ENCODE data around the gene SZRD1.

The SZRD1 gene

DNA sequence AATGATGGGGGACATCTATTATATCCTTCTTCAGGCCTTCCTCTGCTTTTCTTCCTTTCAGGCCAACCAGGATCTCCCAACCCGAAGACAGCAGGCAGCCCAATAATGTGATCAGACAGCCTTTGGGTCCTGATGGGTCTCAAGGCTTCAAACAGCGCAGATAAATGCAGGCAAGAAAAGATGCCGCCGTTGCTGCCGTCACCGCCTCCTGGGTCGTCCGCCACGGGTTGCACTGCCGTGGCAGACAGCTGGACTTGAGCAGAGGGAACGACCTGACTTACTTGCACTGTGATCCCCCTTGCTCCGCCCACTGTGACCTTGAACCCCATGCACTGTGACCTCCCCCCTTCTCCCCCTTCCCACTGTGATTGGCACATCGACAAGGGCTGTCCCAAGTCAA lies 27.9 kb downstream of the SZRD1 start:
- no peak for DNase-seq (ENCODE audit: low read depth in 2 of 2)

- DNase-seq (ENCODE audit: low read depth in 2 of 2) = no peak
Observed at GRCh38 chr1:16396591-16396990, 29.5 kb downstream of the SZRD1 start.

DNA sequence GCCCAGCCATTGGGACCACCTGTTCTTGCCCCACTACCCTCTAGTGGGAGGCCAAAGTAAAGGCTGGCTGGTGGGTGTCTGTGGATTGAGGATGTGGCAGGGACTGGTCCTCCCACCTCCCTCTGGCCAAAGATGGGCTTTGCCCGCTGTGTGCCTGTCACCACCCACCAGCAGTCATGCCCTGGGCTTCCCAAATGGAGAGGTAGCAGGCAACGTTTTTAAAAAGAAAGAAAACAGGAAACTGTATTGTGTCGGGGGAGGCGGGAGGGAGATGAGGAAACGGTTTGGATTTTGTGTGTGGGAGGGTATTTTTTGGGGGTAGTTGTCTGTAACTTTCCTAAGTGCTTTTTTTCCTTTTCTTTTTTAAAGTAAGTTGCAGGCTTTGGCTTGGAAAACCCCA lies 30.1 kb downstream of the SZRD1 start:
- DNase-seq (ENCODE audit: low read depth in 2 of 2) = no peak

- DNase-seq (ENCODE audit: low read depth in 2 of 2) = no peak
Observed at GRCh38 chr1:16398371-16398953, 31.4 kb downstream of the SZRD1 start.

DNA sequence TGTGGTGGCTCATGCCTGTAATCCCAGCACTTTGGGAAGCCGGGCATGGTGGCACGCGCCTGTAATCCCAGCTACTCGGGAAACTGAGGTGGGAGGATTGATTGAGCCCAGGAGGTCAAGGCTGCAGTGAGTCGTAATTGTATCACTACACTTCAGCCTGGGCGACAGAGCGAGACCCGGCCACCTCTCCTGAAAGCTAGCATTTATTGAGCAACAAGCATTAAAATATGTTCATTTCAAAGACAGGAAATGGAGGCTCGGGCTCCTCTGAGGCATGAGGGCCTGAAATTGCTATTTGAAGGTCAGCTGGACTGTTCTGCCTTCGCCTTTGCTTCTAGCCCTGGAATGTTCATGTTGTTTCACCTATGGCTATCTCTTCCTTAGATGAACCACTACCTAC lies 35.7 kb downstream of the SZRD1 start:
- DNase-seq (ENCODE audit: low read depth in 2 of 2) = no peak

GRCh38 chr1:16405441-16405840 lies 38.4 kb downstream of the SZRD1 start:
- DNase-seq (ENCODE audit: low read depth in 2 of 2) = no peak

- no peak for DNase-seq (ENCODE audit: low read depth in 2 of 2)
Observed at GRCh38 chr1:16406868-16407267, 39.8 kb downstream of the SZRD1 start.

- DNase-seq (ENCODE audit: low read depth in 2 of 2) = no peak
Observed at GRCh38 chr1:16409536-16410152, 42.6 kb downstream of the SZRD1 start.

GRCh38 chr1:16410803-16411202 lies 43.8 kb downstream of the SZRD1 start:
- no peak for DNase-seq (ENCODE audit: low read depth in 2 of 2)

GRCh38 chr1:16413191-16413590 lies 46.1 kb downstream of the SZRD1 start:
- no peak for DNase-seq (ENCODE audit: low read depth in 2 of 2)

DNA sequence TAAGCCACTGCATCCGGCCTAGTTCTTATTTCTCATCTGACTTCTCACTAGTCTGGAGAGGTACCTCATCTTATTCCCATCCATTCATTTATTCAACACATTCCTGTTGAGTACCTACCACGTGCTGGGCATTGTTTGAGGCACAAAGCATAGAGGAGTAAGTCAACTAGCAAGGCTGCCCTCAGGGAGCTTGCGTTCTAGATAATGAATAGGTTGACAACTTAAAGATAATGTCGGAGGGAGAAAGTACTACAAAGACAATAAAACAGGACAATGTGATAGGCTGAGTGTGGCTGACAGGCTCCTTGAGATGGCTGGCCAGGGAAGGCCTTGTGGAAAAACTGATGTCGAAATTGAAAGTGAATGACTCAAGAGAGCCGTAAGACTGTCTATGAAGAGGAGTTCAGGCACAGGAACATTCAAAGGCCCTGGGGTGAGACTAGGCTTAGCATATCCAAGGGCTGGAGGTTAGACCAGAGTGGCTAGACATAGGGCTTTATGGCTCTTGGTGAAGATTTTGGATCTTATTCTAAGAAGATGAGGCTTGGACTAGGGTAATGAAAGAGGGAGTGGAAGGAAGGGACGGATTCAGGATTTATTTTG lies 51.9 kb downstream of the SZRD1 start:
- no peak for DNase-seq (ENCODE audit: low read depth in 2 of 2)

- DNase-seq (ENCODE audit: low read depth in 2 of 2) = peak in 1 of 2 donors; percentile 12
Observed at GRCh38 chr1:16420424-16421118, 53.5 kb downstream of the SZRD1 start.

GRCh38 chr1:16421201-16421600 lies 54.2 kb downstream of the SZRD1 start:
- no peak for DNase-seq (ENCODE audit: low read depth in 2 of 2)

DNA sequence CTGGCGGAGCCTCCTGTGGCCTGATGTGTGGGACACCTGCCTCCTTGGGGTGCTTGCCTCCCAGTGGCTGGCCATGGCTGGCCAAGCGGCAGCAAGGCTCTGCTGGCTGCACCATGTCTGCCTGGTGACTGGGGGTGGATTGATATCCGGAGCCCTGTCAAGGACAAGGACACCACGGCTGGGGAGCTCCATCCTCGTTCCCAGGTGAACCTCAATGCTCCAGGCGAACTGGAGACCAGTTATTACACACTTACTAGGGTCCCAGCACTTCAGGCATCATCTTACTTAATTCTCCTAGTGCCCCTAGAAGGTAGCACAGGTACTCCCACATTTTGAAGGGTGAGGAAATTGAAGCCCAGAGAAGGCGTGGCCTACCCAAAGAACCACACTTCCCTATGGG lies 55.0 kb downstream of the SZRD1 start:
- no peak for DNase-seq (ENCODE audit: low read depth in 2 of 2)

DNA sequence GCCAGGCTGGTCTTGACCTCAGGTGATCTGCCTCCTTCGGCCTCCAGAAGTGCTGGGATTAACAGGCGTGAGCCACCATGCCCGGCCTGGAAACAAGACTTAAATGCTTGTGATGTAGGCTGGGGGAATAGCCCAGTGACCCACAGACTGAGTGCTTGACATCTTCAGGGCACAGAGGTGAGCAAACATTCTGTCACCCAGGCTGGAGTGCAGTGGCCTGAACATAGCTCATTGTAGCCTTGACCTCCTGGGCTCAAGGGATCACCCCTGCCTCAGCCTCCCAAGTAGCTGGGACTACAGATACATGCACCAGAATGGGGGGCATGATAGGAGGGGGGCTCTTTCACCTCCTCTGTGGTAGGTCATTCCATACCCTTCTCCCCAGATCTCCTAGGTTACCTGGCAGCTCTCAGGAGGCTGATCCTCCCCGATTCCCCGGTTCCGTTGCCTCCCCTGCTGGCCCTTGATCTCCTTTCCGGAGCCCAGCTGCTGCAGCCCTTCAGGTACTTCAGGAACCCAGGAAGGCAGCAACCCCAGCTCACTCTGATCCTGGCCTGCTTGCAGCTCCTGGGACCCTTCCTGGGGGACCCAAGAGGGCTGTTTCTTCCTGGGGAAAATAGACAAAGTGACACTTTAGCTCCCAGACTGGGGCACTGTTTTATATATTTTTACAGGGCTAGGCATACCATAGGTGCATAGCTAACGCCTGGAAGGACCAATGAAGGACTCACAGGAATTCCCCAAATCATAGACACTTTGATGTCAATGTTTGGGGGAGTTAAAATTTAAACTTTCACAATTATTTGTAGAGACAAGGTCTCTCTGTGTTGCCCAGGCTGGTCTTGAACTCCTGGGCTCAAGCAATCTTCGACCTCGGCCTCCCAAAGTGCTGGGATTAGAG lies 58.3 kb downstream of the SZRD1 start:
- no peak for DNase-seq (ENCODE audit: low read depth in 2 of 2)

DNA sequence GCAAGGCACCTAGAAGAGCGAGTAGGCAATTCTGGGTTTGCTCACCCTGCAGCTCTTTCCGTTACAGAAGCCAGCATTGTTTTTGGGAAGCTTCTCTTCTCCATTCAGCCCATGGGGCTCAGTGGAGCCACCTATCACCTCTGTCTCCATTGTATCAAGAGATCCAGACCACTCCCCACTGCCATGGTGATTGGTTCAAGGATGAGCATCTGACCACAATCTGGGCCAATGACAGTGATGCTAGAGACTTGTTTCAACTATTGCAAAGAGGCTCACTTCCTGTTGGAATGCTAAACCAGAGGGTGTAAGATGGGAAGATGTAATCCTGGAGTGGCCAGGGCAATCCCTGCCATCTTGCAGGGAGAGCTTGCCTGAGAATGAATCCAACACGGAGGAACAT lies 63.6 kb downstream of the SZRD1 start:
- no peak for DNase-seq (ENCODE audit: low read depth in 2 of 2)

DNA sequence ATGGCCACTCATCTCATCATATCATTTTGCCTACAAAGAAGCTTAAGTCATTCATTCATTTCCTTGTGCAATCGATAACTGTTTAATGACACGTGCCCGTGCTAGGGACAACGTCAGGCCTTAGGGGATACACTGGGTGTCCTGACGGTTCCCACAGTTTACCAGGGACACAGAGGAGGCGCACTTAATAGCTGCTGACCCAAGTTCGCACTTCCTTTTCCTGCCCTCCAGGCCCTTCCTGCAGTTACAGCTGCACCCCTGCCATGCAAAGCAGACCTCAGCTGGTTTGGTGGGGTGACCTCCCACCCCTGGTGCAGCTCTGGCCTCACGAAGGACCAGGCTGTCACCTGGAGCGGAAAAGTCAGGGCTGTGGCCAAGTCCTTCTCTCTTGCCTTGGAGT lies 66.0 kb downstream of the SZRD1 start:
- DNase-seq (ENCODE audit: low read depth in 2 of 2) = no peak

- DNase-seq (ENCODE audit: low read depth in 2 of 2) = no peak
Observed at GRCh38 chr1:16434007-16434406, 67.0 kb downstream of the SZRD1 start.

GRCh38 chr1:16434501-16434900 lies 67.5 kb downstream of the SZRD1 start:
- DNase-seq (ENCODE audit: low read depth in 2 of 2) = no peak

GRCh38 chr1:16436946-16437474 lies 70.0 kb downstream of the SZRD1 start, which contains the start of gene SPATA21:
TSS of gene SPATA21 (minus strand) at chr1:16437424. CDS start at chr1:16431371, 6,053 bp downstream.
- no peak for DNase-seq (ENCODE audit: low read depth in 2 of 2)

DNA sequence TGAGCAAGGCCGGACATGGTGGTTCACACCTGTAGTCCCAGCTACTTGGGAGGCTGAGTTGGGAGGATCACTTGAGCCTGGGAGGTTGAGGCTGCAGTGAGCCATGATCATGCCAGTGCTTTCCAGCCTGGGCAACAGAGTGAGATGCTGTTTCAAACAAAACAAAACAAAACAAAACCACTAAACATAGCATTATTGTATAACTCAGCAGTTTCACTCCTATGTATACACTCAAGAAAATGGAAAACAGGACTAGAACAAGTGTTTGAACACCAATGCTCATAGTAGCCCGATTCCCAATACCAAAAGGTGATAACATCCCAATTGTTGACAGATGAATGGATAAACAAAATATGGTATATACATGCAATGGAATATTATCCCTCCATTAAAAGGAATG lies 71.5 kb downstream of the SZRD1 start:
- DNase-seq (ENCODE audit: low read depth in 2 of 2) = no peak

DNA sequence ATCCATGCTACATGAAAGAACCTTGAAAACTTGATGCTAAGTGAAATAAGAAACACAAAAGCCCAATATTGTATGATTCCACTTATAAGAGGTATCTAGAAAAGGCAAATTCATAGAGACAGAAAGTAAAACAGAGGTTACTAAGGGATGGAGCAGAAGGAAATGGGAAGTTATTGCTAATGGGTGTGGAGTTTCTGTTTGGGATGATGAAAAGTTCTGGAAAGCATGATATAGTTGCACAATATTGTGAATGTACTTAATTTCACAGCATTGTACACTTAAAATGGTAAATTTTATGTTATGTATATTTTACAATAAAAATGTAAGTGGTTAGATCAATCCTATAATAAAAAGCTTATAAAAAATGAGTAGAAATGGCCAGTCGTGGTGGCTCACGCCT lies 71.9 kb downstream of the SZRD1 start:
- no peak for DNase-seq (ENCODE audit: low read depth in 2 of 2)

Data from stimulated activated CD8-positive, alpha-beta memory T cell treated with anti-CD3 and anti-CD28 coated beads, Interleukin-2, amount 100 ng/mL, for 1 hour (primary cell).